HL-60 (cell line): ENCODE data around the gene FMN1.

ENCODE experiments used
- DNase-seq, 2 experiments: peaks; one replicate each; pipeline ENCODE4 v3.0.0-alpha.2; 2010 to 2020; ENCODE audit warnings: low read depth in 1 of 2, low spot score in 1 of 2
- H3K27ac ChIP-seq: fragments of 250-450 bp; sonication (Bioruptor Pico); replicated peaks from 2 replicates; pipeline ENCODE4 v1.5.1; 2020; ENCODE audit warnings: mild to moderate bottlenecking, moderate library complexity
- H3K27me3 ChIP-seq: fragments of 250-450 bp; sonication (Bioruptor Pico); 2 replicates; pipeline ENCODE4 v1.5.1; 2021; ENCODE audit warnings: mild to moderate bottlenecking, moderate library complexity; ENCODE audit not compliant: insufficient read depth, poor library complexity, severe bottlenecking
- H3K4me3 ChIP-seq: replicated peaks from 2 replicates; pipeline ENCODE4 v1.5.1; 2011; ENCODE audit warnings: mild to moderate bottlenecking, control low read depth, low read length; ENCODE audit not compliant: insufficient read depth
- CTCF ChIP-seq: IDR thresholded peaks from one replicate; pipeline ENCODE4 v1.5.1; 2011; ENCODE audit warnings: low read length, control low read depth, inconsistent platforms; ENCODE audit not compliant: insufficient read depth
- GABPA ChIP-seq: IDR thresholded peaks from 2 replicates; pipeline ENCODE4 v1.6.1; 2012; ENCODE audit warnings: low read depth
- POLR2AphosphoS5 ChIP-seq: IDR thresholded peaks from 2 replicates; pipeline ENCODE4 v1.6.1; 2012; ENCODE audit warnings: low read depth
- REST ChIP-seq: IDR thresholded peaks from 2 replicates; pipeline ENCODE4 v1.6.1; 2012; ENCODE audit warnings: low read depth; ENCODE audit not compliant: insufficient replicate concordance
- SPI1 ChIP-seq: IDR thresholded peaks from 2 replicates; pipeline ENCODE4 v1.6.1; 2012; ENCODE audit warnings: low read depth, mild to moderate bottlenecking, borderline replicate concordance

The FMN1 gene

GRCh38 chr15:33161209-33161608 is 33.3 kb downstream of the FMN1 start:
- Histone ChIP-seq H3K27ac (no peak overlapping the region), H3K4me3 (no peak overlapping the region), H3K27me3 (no peaks in the 10 kb centered on the region)
- no peak for TF ChIP-seq CTCF
- no peak for TF ChIP-seq GABPA
- no peak for TF ChIP-seq SPI1
- TF ChIP-seq REST: no peak
- TF ChIP-seq POLR2AphosphoS5: no peak
- no peak for DNase-seq

- no peak for TF ChIP-seq POLR2AphosphoS5
- TF ChIP-seq CTCF: no peak
- no peak for TF ChIP-seq SPI1
- TF ChIP-seq REST: no peak
- TF ChIP-seq GABPA: no peak
- no peak for DNase-seq
- no peak overlapping the region for H3K27ac ChIP-seq
- H3K27me3 ChIP-seq: no peaks in the 10 kb centered on the region
- no peak overlapping the region for H3K4me3 ChIP-seq
These were observed 33.8 kb downstream of the FMN1 start for GRCh38 chr15:33160581-33161165.

- no peak for TF ChIP-seq GABPA
- no peak for TF ChIP-seq SPI1
- TF ChIP-seq REST: no peak
- no peak for TF ChIP-seq CTCF
- TF ChIP-seq POLR2AphosphoS5: no peak
- Histone ChIP-seq H3K4me3 (no peak overlapping the region), H3K27ac (no peak overlapping the region), H3K27me3 (no peaks in the 10 kb centered on the region)
- no peak for DNase-seq
These were observed 34.6 kb downstream of the FMN1 start for GRCh38 chr15:33159726-33160453.
